Activated CD8-positive, alpha-beta memory T cell treated with anti-CD3 and anti-CD28 coated beads, Interleukin-2, amount 50 U/mL, for 24 hours (primary cell): ENCODE measurements around the gene SPNS2.
A peak's percentile ranks its signal among the peaks of the same experiment; 100 is the strongest.

Experiments used
- DNase-seq: peaks from one replicate; pipeline ENCODE4 v3.0.0-alpha.2; 2020; ENCODE audit errors: extremely low read depth

The SPNS2 gene

GRCh38 chr17:4549781-4550533, 51.3 kb downstream of the SPNS2 start:
- DNase-seq = no peak

- DNase-seq = no peak
Observed at GRCh38 chr17:4550534-4551039, 51.9 kb downstream of the SPNS2 start.

- DNase-seq = no peak
Observed at GRCh38 chr17:4551141-4551540, 52.5 kb downstream of the SPNS2 start.

- no peak for DNase-seq
Observed at GRCh38 chr17:4551796-4552525, 53.3 kb downstream of the SPNS2 start.

- DNase-seq = no peak
Observed at GRCh38 chr17:4553669-4554068, 55.0 kb downstream of the SPNS2 start.

GRCh38 chr17:4554441-4554996, 55.8 kb downstream of the SPNS2 start:
- DNase-seq = no peak

GRCh38 chr17:4554997-4555799, 56.5 kb downstream of the SPNS2 start, which contains the start of gene MYBBP1A:
TSS of gene MYBBP1A (minus strand) at chr17:4555384. CDS start at chr17:4555324, 60 bp downstream.
- peak; percentile 89 for DNase-seq

- DNase-seq = no peak
Observed at GRCh38 chr17:4555873-4556759, 57.4 kb downstream of the SPNS2 start.

GRCh38 chr17:4556996-4557395, 58.3 kb downstream of the SPNS2 start:
- DNase-seq = no peak

- no peak for DNase-seq
Observed at GRCh38 chr17:4557626-4558346, 59.1 kb downstream of the SPNS2 start.

GRCh38 chr17:4558347-4558971, 59.8 kb downstream of the SPNS2 start:
- DNase-seq = no peak

GRCh38 chr17:4559139-4559791, 60.6 kb downstream of the SPNS2 start:
- DNase-seq = no peak

GRCh38 chr17:4559966-4560365, 61.3 kb downstream of the SPNS2 start:
- no peak for DNase-seq

GRCh38 chr17:4560421-4560820, 61.7 kb downstream of the SPNS2 start, which contains the start of gene GGT6:
TSS of gene GGT6 (minus strand) at chr17:4560577. CDS start at chr17:4560521, 56 bp downstream.
- DNase-seq = no peak

GRCh38 chr17:4560837-4561256, 62.2 kb downstream of the SPNS2 start:
- no peak for DNase-seq

GRCh38 chr17:4562015-4562969, 63.6 kb downstream of the SPNS2 start:
- no peak for DNase-seq

- DNase-seq = no peak
Observed at GRCh38 chr17:4565209-4566141, 66.8 kb downstream of the SPNS2 start.
